Stimulated activated CD4-positive, alpha-beta T cell treated with anti-CD3 and anti-CD28 coated beads, Interleukin-1b, Interleukin-23, amount 100 ng/mL, for 48 hours (primary cell): Measurements from ENCODE around the gene VPS37B.
"Not testable (repeated sequence)": the region's sequence is repeated elsewhere in the genome, so short reads cannot be mapped to it uniquely, and the experiment has no call there.

ENCODE experiments used
- DNase-seq: peaks from one replicate; pipeline ENCODE4 v3.0.0-alpha.2; 2020

VPS37B gene, protein sequence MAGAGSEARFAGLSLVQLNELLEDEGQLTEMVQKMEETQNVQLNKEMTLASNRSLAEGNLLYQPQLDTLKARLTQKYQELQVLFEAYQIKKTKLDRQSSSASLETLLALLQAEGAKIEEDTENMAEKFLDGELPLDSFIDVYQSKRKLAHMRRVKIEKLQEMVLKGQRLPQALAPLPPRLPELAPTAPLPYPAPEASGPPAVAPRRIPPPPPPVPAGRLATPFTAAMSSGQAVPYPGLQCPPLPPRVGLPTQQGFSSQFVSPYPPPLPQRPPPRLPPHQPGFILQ

DNA sequence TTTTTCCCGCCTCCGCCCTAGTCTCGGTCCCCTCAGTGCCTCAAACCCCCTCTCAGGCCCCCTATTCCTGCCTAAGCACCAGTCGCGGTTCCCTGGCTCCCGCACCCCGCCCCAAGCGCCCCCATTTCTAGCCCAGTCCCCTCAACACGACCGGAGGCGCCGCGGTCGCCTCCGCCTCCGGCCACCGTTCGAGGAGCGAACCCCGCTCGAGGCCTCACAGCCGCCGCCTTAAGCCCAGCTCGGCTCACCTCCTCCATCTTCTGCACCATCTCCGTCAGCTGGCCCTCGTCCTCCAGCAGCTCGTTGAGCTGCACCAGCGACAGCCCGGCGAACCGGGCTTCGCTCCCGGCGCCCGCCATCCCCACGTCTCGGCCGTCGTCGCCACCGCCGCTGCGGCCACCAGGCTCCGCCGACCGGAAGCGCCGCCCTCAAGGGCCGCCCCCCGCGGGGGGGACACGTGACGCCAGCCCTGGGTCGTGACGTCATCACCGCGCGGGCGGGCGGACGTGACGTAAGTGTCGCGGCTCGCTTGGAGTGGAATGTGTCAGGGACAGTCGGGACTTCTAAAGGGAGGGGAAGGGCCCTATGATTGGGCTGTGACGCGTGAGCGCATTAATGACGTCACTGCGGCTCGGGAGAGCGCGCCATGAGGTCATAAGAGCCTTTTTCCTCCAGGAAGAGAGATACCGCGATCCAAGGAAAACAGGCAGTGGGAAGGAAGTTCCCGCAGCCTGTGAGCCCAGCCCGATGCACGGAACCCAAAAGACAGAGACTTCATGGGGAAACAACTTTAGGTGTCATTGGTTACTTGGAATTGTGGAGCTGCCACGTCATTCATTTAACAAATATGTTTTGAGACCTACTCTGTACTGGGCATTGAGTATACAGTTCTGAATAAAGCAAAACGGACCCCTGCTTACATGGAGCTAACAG is at the start of gene VPS37B:
Gene VPS37B (minus strand): TSS at position 421 of the 933 bp plus-strand sequence. CDS start 62 bp downstream, at position 359.
- peak; percentile 90 for DNase-seq

DNA sequence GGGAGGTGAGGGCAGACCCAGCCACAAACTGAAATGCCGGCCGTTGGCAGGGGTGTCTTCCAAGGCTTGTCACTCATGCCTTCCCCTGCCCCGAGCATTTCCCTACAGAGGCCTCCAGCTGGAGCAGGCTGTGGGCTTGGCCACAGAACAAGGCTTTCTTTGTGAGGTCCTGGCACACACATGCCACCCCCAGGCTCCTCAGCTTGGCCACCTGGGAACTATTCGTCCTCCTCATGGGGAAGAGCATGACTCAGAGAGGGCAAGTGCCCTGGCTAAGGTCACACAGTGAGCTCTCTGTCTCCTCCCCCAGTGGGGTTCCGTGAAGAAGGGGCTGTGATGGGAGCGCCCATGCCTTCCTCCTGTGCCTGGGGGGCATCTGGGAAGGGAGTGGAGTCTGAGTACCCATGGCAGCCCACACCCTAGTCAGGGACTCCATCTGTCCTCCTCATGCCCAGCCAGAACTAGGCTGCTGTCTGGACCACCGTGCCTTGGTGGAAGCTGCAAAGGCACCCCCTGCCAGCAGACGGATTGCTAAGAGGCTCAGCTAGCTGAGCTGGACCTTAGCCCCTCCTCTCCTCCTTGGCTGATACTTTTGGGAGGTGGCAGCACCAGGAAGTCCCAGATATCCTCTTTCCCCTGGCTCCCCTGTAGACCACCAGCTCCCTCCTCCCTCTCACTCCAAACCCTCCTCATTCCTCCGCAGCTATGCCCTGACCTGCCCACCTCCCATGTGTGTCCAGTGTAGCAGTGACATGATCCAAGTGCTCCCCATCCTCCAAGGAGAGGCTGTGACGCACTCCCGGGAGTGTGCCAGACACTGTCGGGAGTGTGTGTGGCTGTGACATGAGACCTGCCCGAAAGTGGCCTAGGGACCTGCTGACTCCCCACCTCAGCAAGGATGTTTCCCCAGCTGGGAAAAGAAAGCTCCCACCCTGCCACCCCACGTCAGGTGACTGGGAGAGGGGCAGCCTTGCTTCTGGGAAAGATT is 49.0 kb upstream of the VPS37B start:
- DNase-seq: no peak

DNA sequence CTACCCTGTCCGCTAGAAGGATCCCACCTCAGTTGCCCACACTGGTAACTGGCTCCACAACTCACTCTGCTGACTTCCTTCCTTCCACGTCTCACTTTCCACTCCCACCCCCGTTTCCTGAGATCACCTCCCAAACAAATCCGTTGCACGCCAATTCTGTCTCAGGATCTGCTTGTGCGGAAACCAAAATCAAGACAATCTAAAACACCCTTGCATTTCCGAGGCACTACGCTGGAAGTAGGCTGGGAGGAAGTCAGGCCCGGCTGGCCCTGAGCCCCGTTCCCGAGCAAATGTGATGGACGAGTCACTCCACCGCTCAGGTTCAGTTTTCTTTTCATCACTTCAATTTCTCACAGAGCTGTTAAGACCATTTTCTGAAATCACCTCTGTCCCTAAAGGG is 47.3 kb upstream of the VPS37B start:
- no peak for DNase-seq

DNA sequence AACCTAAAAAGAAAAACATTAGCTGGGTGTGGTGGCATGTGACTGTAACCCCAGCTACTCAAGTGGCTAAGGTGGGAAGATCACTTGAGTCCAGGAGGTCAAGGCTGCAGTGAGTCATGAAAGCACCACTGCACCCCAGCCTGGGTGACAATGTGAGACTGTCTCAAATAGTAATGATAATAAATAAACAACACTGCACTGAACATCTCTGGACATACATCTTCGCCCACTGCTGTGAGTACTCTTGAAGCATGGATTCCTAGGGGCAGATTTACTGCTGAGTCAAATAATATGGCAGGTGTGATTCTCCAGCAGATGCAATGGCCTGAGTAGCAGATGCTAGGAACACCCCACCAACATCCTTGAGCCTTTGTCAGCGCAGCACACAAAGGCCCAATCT is 46.7 kb upstream of the VPS37B start:
- no peak for DNase-seq

DNA sequence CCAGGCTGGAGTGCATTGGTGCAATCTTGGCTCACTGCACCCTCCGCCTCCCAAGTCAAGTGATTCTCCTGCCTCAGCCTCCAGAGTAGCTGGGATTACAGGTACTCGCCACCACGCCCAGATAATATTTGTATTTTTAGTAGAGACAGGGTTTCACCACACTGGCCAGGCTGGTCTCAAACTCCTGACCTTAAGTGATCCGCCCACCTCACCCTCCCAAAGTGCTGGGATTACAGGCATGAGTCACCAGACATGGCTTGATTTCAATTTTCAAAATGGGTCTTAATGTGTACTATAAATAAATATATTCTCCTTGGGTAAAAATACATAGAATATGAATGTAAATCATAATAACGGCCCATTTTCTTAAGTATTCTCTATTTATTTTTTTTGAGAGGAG is 45.4 kb upstream of the VPS37B start:
- DNase-seq: not testable (repeated sequence)

DNA sequence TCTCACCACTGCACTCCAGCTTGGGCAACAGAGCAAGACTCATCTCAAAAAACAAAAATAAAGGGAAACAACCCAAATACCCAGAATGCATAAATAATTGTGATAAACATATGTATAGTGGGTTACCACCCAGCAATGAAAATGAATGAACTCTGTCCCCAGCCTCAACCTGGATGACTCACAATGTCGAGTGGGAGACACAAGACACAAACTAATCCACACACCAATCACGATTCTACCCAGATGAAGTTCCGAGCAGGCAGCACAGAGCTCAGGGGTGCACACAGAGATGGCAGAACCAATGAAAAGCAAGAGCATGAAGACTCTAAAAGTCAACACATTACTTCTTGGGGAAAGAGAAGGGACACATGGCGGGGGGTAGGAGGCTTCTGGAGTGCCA is 43.2 kb upstream of the VPS37B start:
- no peak for DNase-seq

DNA sequence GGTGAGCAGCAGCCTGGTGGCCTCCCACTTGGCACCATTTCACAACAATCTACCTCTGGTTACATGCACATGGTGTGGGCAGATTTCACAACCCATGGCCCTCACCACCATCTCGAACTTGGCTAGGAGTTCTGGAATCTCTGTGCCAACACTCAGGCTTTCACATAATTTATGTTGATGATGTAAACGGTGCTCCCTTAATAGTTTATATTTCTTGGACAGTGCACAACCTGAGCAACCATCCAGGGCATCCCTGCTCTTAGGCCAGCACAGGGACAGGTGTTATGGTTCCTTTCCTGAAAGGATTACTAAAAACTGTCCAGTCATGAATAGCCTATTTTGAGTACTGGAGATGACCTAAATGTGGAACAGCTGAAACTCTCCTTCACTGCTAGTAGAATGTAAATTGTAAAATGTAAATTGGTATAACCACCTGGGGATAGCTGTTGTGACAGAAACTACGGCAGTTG is 41.7 kb upstream of the VPS37B start:
- no peak for DNase-seq

DNA sequence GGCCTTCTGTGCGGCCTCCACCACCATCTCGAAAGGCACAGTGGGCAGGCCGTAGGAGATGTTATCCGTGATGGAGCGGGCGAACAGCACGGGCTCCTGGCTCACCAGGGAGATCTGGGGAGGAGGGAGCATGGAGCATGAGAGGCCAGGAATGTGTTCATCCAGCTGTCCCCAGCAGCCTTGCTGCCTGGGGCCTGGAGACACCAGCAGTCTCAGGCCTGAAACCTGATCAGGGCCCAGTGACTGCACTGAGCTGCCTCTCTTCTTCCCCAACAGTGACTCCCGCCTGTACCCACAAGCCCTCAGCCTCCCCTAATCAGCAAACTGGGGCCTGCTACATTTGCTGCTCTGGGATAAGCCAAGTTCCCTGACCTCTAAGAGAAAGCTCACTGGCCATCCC is 39.4 kb upstream of the VPS37B start:
- no peak for DNase-seq

DNA sequence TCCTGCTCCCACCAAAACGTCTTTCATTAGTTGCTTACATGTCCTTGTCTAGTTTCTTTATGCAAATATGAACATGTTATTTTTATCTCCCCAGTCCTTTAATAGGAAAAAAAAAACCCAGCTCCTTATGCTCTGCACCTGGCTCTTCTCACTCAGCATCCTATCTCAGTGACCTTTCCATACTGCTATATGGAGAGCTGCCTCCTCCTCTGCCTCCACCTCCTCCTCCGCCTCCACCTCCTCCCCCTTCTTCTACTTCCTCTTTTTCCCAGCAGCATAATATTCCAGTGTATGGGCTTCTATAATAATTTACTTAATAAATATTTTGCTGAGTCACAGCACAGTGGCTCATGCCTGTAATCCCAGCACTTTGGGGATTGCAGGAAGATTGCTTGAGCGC is 38.8 kb upstream of the VPS37B start:
- DNase-seq: no peak

DNA sequence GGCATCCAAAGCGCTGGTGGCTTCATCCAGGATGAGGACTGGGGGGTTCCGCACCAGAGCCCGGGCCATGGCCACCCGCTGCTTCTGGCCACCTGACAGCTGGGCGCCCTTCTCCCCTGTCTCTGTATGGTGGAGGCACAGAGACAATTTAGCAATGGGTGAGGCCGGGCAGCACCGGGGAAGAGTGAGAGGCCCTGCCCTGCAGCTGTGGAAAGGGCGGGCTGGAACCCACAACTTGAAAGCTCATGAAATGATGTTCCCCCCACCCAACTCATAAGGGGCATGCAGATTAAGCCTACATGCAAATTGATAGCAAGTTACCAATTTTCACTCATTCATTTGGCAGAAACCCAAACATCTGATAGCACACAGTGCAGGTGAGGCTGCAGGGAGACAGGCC is 36.3 kb upstream of the VPS37B start:
- DNase-seq: no peak

DNA sequence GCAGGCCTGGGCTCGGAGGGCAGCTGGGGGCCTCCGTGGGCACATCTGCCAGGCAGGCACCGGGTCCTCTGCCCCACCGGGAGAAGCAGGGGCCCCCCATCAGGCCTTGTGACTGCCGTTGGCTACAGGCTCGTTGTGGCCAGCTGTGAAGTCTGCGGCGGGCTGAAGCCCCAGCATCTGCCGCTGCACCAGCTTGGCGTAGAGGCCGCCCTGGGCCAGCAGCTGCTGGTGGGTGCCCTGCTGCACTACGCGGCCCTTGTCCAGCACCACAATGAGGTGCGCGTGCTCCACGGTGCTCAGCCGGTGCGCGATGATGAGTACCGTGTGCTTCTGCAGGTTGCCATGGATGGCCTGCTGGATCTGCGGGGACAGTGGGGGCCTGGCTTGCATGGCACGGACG is 33.9 kb upstream of the VPS37B start:
- DNase-seq: no peak

DNA sequence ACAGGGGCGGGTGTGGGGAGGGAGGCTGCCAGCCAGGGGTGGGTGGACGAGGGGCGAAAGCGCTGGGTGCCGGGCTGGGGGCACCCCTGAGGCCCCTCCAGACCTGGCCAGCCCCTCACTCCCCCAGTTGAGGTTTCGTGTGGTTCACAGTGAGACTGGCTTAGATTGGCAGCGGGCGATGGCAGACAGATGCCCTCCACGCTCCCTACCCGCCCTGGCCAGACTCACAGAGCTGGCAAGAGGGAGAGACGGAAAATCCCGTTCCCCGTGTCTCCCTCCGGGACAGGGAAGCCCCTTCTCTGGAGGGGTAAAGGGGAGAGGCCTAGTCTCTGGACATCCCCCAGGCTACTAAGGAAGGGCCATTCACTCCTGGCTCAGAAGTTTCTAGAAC is 33.2 kb upstream of the VPS37B start:
- no peak for DNase-seq

DNA sequence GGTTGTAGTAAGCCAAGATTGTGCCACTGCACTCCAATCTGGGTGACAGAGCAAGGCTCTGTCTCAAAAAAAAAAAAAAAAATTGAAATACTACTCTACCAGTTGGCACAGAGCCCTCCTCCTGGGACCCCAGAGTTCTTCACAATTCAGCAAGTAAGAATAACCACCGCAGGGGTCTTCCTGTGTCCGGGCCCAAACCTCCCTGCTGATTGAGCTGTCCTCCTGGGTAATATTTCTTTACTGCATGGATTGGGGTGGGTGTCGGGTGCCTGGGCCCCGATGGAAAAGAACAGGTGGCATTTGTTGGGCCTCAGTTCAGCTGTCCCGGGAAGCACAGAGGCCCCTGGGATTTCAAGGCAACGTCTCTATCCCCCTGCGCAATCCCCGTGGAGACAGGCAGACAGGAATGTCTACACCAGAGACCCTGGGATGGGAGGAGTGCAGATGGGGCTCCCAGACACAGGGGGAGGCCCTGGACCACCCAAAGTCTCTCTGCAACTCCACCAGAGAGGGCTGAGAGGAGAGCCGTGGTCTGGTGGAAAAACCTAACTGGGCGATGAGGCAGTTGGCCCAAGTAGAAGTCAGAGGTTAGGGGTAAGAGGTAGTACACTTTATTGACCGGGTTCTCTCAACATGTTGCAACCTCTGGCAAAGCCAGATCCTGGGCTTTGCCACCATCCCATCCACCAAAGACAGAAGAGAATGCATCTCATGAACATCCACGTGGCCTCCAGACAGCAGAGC is 32.7 kb upstream of the VPS37B start:
- no peak for DNase-seq

DNA sequence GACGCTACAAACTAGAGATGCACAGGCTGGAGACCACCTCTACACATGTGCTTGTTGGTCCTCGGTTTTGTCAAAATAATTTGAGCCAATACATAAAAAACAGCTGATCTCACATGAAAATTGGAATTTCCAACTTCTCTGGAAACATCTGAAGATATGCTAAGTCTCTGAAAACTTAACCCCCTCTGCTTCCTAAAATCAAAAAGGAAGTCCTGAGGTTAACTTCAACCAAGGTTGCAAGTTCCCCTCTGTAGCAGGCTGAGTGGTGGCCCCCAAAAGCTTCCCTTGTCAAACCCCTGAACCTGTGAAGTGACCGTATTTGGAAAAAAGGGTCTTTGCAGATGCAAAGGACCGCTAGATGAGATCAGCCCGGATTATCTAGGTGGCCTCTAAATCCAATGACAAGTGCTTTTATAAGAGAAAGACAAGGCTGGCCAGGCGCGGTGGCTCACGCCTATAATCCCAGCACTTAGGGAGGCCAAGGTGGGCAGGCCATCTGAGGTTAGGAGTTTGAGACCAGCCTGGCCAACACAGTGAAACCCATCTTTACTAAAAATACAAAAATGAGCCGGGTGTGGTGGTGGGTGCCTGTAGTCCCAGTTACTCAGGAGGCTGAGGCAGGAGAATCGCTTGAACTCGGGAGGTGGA is 32.0 kb upstream of the VPS37B start:
- no peak for DNase-seq

DNA sequence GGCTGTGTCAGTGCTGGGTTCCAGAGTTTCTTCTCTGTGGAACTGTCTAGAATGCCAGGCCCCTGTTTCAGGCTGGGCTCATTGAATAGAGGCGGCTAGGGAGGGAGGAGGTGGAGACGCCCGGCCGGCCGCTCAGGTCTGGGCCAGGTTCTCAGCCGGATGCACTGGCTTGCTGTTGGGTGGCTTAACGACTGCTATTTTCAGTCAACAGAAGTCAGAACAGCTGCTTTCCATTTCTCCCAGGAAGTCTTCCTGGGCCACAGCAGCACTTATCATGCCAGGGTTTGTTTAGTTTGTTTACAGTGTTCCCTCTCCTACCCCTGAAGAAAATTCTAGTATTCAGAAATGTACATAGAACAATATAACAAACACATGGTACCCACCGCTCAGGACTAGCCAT is 26.0 kb upstream of the VPS37B start:
- DNase-seq: no peak

DNA sequence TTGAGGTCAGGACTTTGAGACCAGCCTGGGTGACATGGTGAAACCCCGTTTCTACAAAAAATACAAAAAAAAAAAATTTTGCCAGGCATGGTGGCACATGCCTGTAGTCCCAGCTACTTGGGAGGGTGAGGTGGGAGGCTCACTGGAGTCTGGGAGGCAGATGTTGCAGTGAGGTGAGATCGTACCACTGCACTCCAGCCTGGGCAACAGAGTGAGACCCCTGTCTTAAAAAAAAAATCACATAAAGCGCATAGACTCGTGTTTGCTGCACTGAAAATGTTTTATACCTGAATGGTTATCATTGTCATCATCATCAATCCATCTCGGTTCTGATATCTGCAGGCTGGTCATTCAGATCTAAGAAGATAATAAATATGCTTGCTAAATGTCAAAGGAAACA is 24.8 kb upstream of the VPS37B start:
- no peak for DNase-seq

DNA sequence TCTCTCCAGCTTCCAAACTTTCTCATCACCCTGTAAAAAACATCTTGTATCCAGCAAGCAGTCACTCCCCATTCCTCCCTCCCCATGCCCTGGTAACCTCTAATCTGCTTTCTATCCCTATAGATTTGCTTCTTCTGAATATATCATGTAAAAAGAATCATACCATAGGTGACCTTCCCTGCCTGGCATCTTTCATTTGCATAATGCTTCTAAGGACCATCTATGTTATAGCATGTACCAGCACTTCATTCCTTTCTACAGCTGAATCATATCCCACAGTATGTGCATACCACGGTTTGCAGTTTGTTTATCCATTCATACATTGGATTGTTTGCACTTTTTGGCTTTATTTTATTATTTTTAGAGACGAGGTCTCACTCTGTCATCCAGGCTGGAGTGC is 22.9 kb upstream of the VPS37B start:
- DNase-seq: no peak

DNA sequence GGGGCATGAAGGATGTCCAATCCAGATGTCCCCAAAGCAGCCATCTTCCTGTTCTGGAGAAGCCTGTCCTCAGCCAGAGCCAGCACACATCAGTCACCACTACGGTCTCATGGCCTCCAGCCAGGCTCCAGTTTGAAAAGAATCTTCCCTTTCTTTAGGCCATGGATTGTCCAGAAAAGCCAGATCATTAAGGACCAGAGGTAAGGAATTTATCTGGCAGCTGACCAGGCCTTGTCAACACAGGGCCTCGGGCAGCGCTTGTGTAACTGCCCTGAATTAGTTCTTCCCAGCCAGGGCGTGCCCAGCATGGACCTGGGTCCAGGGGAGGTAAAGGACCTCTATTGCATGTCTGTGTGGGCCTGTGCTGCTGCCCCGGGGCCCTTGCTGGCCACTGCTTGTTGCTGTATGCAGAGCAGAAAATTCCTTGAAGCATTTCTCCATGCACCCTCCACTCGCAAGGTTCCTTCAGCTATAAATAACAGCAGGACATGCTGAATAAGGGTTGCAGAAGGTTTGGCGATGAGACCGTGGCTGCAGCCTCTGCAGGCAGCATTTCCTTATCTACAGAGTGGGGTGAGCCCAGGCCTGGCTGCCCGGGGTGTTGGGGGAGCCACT is 21.7 kb upstream of the VPS37B start:
- no peak for DNase-seq

DNA sequence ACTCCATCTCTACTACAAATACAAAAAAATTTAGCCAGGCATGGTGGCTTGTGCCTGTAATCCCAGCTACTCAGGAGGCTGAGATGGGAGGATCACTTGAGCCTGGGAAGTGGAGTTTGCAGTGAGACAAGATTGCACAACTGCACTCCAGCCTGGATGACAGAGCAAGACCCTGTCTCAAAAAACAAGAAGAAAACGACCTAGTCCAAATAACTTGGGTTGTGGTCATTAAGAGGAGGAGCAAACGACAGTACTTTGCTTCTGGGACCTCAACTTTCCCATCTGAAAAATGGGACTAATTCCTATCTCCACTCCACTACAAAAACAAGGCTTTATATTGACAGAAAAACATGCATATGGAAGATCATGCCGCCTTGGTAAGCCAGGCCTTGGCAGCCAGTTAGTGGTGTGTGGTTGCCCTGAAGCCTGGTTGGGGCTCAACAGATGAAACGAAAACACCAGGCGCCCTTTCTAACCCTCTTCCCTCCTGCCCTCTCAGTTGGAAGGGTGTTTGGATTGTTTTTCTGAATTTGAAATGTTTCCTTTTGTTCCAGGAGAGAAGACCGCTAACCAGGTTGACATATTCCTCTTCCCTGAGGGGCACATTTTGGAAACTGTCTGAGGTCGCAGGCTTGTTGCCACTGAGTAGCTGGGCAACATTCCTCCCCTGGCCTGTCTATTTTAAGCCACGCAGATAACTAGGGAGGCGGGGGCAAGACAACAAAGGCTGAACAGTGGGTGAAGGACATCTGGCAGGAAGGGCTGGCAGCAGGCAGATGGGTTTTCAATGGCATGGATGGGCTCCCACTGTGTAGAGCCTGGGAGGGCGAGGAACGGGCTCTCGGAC is 13.7 kb upstream of the VPS37B start:
- DNase-seq: no peak

DNA sequence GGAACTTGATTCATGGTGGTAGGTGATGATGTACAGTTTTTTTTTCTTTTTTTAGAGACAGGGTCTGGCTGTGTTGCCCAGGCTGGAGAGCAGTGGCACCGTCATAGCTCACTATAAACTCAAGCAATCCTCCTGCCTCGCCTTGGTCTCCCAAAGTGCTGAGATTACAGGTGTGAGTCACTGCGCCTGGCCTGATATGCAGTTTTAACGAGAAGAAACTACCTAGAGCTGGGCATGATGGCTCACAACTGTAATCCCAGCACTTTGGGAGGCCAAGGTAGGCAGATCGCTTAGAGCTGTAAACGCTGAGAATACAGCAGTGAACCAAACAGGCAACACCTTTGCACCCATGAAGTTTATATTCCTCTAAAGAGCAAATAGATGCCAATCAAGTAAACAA is 13.0 kb upstream of the VPS37B start:
- DNase-seq: no peak
